ENCODE measurements around the gene NIPAL4.

Gene NIPAL4

DNA sequence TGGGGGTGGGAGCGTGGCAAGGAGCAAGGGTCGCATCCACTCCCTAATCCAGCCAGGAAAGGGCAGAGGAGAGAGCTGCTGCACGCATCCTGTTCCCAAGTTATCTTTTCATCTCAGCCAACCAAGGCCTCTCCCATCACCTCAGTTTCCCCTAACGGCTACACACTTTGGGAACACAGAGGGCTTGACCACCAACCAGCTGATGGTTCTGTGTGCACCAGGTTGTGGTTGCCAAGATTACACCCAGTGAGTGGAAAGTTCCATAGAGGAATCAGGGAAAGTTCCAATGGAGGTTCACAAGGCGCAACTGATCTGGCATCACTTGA is 61.7 kb downstream of the NIPAL4 start (continued):
- TF ChIP-seq, protein P1, sequence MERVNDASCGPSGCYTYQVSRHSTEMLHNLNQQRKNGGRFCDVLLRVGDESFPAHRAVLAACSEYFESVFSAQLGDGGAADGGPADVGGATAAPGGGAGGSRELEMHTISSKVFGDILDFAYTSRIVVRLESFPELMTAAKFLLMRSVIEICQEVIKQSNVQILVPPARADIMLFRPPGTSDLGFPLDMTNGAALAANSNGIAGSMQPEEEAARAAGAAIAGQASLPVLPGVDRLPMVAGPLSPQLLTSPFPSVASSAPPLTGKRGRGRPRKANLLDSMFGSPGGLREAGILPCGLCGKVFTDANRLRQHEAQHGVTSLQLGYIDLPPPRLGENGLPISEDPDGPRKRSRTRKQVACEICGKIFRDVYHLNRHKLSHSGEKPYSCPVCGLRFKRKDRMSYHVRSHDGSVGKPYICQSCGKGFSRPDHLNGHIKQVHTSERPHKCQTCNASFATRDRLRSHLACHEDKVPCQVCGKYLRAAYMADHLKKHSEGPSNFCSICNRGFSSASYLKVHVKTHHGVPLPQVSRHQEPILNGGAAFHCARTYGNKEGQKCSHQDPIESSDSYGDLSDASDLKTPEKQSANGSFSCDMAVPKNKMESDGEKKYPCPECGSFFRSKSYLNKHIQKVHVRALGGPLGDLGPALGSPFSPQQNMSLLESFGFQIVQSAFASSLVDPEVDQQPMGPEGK (tag by site-specific recombination; IDR thresholded peaks at IDR 0.05): no peak
- TF ChIP-seq ZNF302 (tag by site-specific recombination; IDR thresholded peaks at IDR 0.05; ENCODE audit: low read depth) (no peak), MEIS1 (CRISPR knock-in tag; IDR thresholded peaks at IDR 0.05; ENCODE audit: borderline replicate concordance) (no peak), ZNF837 (tag by site-specific recombination; IDR thresholded peaks at IDR 0.05) (no peak), ZNF341 (tag by site-specific recombination; IDR thresholded peaks at IDR 0.05; ENCODE audit: low read depth) (no peak), ZNF426 (tag by site-specific recombination; IDR thresholded peaks at IDR 0.05) (no peak), ZNF266 (tag by site-specific recombination; IDR thresholded peaks at IDR 0.05; ENCODE audit: low read depth) (no peak), ZNF274 (IDR thresholded peaks at IDR 0.05; ENCODE audit: low read length) (no peak), ZNF274 (tag by site-specific recombination; IDR thresholded peaks at IDR 0.05; ENCODE audit: borderline replicate concordance) (no peak), ZNF416 (tag by site-specific recombination; IDR thresholded peaks at IDR 0.05) (no peak)
- TF ChIP-seq, protein P2, sequence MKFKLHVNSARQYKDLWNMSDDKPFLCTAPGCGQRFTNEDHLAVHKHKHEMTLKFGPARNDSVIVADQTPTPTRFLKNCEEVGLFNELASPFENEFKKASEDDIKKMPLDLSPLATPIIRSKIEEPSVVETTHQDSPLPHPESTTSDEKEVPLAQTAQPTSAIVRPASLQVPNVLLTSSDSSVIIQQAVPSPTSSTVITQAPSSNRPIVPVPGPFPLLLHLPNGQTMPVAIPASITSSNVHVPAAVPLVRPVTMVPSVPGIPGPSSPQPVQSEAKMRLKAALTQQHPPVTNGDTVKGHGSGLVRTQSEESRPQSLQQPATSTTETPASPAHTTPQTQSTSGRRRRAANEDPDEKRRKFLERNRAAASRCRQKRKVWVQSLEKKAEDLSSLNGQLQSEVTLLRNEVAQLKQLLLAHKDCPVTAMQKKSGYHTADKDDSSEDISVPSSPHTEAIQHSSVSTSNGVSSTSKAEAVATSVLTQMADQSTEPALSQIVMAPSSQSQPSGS (tag by site-specific recombination; IDR thresholded peaks at IDR 0.05; ENCODE audit: low read depth): no peak

DNA sequence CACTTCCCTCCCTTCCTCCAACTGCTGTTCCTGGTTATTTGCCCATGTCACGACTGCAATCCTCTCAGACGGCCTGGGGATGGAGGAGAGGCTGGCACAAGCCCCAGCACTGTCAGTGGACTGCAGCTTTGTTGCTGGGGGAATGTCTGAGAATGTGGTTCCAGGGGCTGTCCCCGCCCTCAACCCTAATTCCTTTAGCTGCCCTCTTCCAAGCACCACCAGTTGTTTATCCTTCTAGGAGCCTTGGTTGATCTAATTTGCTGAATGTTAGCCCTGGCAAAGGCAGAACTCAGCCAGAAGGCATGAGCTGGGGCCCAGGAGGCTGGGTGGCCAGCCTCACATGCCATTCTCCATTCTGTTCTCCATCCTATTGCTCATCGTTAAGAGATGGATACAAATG is 64.0 kb downstream of the NIPAL4 start:
- ChIA-PET POLR2A (no interaction called here), CTCF (interaction anchor here (0.7 kb wide), 1 partner anchor 176 kb away, joined by 3 read pairs; no protein-coding TSS in a partner anchor)
- Histone ChIP-seq H3K9me3 (ENCODE audit: control insufficient read depth, insufficient read depth, low read depth, low read length) (no peaks in the 10 kb centered on the region), H3K27ac (ENCODE audit: extremely low read depth, low read depth, low read length) (no peak overlapping the region), H3K4me3 (ENCODE audit: low read depth, low read length) (no peak overlapping the region), H3K36me3 (ENCODE audit: control insufficient read depth in 2 of 2, insufficient read depth in 1 of 2, low read length in 2 of 2) (no peaks in the 10 kb centered on the region), H3K4me1 (ENCODE audit: control insufficient read depth, insufficient read depth, low read length) (no peaks in the 10 kb centered on the region)
- no peak for TF ChIP-seq GLIS2 (tag by site-specific recombination; IDR thresholded peaks at IDR 0.05)
- TF ChIP-seq, protein P3, sequence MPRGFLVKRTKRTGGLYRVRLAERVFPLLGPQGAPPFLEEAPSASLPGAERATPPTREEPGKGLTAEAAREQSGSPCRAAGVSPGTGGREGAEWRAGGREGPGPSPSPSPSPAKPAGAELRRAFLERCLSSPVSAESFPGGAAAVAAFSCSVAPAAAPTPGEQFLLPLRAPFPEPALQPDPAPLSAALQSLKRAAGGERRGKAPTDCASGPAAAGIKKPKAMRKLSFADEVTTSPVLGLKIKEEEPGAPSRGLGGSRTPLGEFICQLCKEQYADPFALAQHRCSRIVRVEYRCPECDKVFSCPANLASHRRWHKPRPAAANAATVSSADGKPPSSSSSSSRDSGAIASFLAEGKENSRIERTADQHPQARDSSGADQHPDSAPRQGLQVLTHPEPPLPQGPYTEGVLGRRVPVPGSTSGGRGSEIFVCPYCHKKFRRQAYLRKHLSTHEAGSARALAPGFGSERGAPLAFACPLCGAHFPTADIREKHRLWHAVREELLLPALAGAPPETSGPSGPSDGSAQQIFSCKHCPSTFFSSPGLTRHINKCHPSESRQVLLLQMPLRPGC (tag by site-specific recombination; IDR thresholded peaks at IDR 0.05): no peak
- TF ChIP-seq ZNF777 (tag by site-specific recombination; IDR thresholded peaks at IDR 0.05; ENCODE audit: borderline replicate concordance): no peak
- TF ChIP-seq ZNF121 (tag by site-specific recombination; IDR thresholded peaks at IDR 0.05): no peak
- TF ChIP-seq, protein P4, sequence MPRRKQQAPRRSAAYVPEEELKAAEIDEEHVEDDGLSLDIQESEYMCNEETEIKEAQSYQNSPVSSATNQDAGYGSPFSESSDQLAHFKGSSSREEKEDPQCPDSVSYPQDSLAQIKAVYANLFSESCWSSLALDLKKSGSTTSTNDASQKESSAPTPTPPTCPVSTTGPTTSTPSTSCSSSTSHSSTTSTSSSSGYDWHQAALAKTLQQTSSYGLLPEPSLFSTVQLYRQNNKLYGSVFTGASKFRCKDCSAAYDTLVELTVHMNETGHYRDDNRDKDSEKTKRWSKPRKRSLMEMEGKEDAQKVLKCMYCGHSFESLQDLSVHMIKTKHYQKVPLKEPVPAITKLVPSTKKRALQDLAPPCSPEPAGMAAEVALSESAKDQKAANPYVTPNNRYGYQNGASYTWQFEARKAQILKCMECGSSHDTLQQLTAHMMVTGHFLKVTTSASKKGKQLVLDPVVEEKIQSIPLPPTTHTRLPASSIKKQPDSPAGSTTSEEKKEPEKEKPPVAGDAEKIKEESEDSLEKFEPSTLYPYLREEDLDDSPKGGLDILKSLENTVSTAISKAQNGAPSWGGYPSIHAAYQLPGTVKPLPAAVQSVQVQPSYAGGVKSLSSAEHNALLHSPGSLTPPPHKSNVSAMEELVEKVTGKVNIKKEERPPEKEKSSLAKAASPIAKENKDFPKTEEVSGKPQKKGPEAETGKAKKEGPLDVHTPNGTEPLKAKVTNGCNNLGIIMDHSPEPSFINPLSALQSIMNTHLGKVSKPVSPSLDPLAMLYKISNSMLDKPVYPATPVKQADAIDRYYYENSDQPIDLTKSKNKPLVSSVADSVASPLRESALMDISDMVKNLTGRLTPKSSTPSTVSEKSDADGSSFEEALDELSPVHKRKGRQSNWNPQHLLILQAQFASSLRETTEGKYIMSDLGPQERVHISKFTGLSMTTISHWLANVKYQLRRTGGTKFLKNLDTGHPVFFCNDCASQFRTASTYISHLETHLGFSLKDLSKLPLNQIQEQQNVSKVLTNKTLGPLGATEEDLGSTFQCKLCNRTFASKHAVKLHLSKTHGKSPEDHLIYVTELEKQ (tag by site-specific recombination; IDR thresholded peaks at IDR 0.05; ENCODE audit: borderline replicate concordance): no peak
- TF ChIP-seq ZNF792 (tag by site-specific recombination; IDR thresholded peaks at IDR 0.05): no peak
- no peak for TF ChIP-seq ZNF23 (tag by site-specific recombination; IDR thresholded peaks at IDR 0.05; ENCODE audit: borderline replicate concordance)
- TF ChIP-seq IKZF3 (tag by site-specific recombination; IDR thresholded peaks at IDR 0.05): no peak
- no peak for TF ChIP-seq ZNF670 (tag by site-specific recombination; IDR thresholded peaks at IDR 0.05; ENCODE audit: low read depth)
- TF ChIP-seq ZNF626 (tag by site-specific recombination; IDR thresholded peaks at IDR 0.05): no peak
- no peak for TF ChIP-seq ZNF335 (tag by site-specific recombination; conservative IDR thresholded peaks at IDR 0.05)
- no peak for TF ChIP-seq ZNF175 (tag by site-specific recombination; IDR thresholded peaks at IDR 0.05)
- TF ChIP-seq ZNF549 (tag by site-specific recombination; IDR thresholded peaks at IDR 0.05): no peak
- TF ChIP-seq ZIC2 (tag by site-specific recombination; IDR thresholded peaks at IDR 0.05): no peak
- no peak for TF ChIP-seq ZXDB (tag by site-specific recombination; IDR thresholded peaks at IDR 0.05)
- no peak for TF ChIP-seq ZNF140 (tag by site-specific recombination; IDR thresholded peaks at IDR 0.05)
- no peak for TF ChIP-seq ZNF76 (tag by site-specific recombination; IDR thresholded peaks at IDR 0.05; ENCODE audit: borderline replicate concordance, low read depth)
- no peak for TF ChIP-seq ZBTB21 (tag by site-specific recombination; IDR thresholded peaks at IDR 0.05)
- TF ChIP-seq ZNF548 (tag by site-specific recombination; IDR thresholded peaks at IDR 0.05): no peak
